DOHH2 (cell line): Measurements from ENCODE around the gene IGSF5.

Source experiments
- H3F3A ChIP-seq: fragments of 200-600 bp; sonication (generic), shearing (Covaris generic); 2 replicates; pipeline ENCODE4 v1.6.0; 2016; ENCODE audit warnings: antibody characterized with exemption, mild to moderate bottlenecking; ENCODE audit not compliant: control insufficient read depth, insufficient read depth
- H3K27ac ChIP-seq: fragments of 200-600 bp; sonication (generic); 2 replicates; pipeline ENCODE4 v1.5.1; 2014; ENCODE audit warnings: low read depth, mild to moderate bottlenecking, low read length, moderate library complexity
- H3K27me3 ChIP-seq: fragments of 200-600 bp; sonication (generic); 2 replicates; pipeline ENCODE4 v1.6.1; 2014; ENCODE audit warnings: mild to moderate bottlenecking, low read length, mixed read lengths; ENCODE audit not compliant: control insufficient read depth
- H3K36me3 ChIP-seq: fragments of 200-600 bp; sonication (generic); 2 replicates; pipeline ENCODE4 v1.6.1; 2014; ENCODE audit warnings: mild to moderate bottlenecking, low read length, moderate library complexity, mixed read lengths; ENCODE audit not compliant: control insufficient read depth
- H3K4me1 ChIP-seq: fragments of 200-600 bp; sonication (generic); 2 replicates; pipeline ENCODE4 v1.6.1; 2014; ENCODE audit warnings: mild to moderate bottlenecking, low read length, mixed read lengths; ENCODE audit not compliant: control insufficient read depth
- H3K4me2 ChIP-seq: fragments of 200-600 bp; sonication (generic); 2 replicates; pipeline ENCODE4 v1.6.0; 2014; ENCODE audit warnings: mild to moderate bottlenecking, low read length, moderate library complexity
- H3K4me3 ChIP-seq: fragments of 200-600 bp; sonication (generic); 2 replicates; pipeline ENCODE4 v1.5.1; 2014; ENCODE audit warnings: mild to moderate bottlenecking, low read length, mixed read lengths
- H3K79me2 ChIP-seq: fragments of 200-600 bp; sonication (generic); 2 replicates; pipeline ENCODE4 v1.6.1; 2014; ENCODE audit warnings: mild to moderate bottlenecking, low read length, mixed read lengths; ENCODE audit not compliant: control insufficient read depth
- H3K9me2 ChIP-seq: fragments of 200-600 bp; sonication (generic); replicated peaks from 2 replicates; pipeline ENCODE4 v1.6.1; 2014; ENCODE audit warnings: mild to moderate bottlenecking, low read length, mixed read lengths; ENCODE audit not compliant: control insufficient read depth
- H3K9me3 ChIP-seq: fragments of 200-600 bp; sonication (generic); 2 replicates; pipeline ENCODE4 v1.6.1; 2014; ENCODE audit warnings: antibody characterized with exemption, low read length, mixed read lengths; ENCODE audit not compliant: control insufficient read depth, insufficient read depth
- H4K20me1 ChIP-seq: fragments of 200-600 bp; sonication (generic); 2 replicates; pipeline ENCODE4 v1.6.0; 2014; ENCODE audit warnings: low read depth, mild to moderate bottlenecking, antibody characterized with exemption, low read length, moderate library complexity; ENCODE audit not compliant: control insufficient read depth, insufficient read depth
- CTCF ChIP-seq: fragments of 200-600 bp; sonication (generic); IDR thresholded peaks from one replicate; pipeline ENCODE4 v1.5.1; 2014; ENCODE audit warnings: antibody characterized with exemption, mild to moderate bottlenecking, low read depth, low read length; ENCODE audit not compliant: poor library complexity, severe bottlenecking
- EZH2phosphoT487 ChIP-seq: fragments of 200-600 bp; sonication (generic); IDR thresholded peaks from 2 replicates; pipeline ENCODE4 v1.6.1; 2017; ENCODE audit warnings: borderline replicate concordance, mild to moderate bottlenecking, antibody characterized with exemption, low read length, moderate library complexity, mixed read lengths

IGSF5 gene

GRCh38 chr21:39715804-39716397 is 29.1 kb upstream of the IGSF5 start:
- no peak overlapping the region for H3K27ac ChIP-seq
- H3F3A ChIP-seq: no peaks in the 10 kb centered on the region
- no peaks in the 10 kb centered on the region for H3K36me3 ChIP-seq
- no peaks in the 10 kb centered on the region for H3K4me1 ChIP-seq
- no peak overlapping the region for H3K4me2 ChIP-seq
- H3K9me2 ChIP-seq: no peaks in the 10 kb centered on the region
- TF ChIP-seq EZH2phosphoT487 (no peak), CTCF (peak; percentile 72)
- H4K20me1 ChIP-seq: no peaks in the 10 kb centered on the region
- H3K79me2 ChIP-seq: no peaks in the 10 kb centered on the region
- no peak overlapping the region for H3K4me3 ChIP-seq
- H3K27me3 ChIP-seq: no peaks in the 10 kb centered on the region
- no peaks in the 10 kb centered on the region for H3K9me3 ChIP-seq

GRCh38 chr21:39720126-39720778 is 24.7 kb upstream of the IGSF5 start:
- no peaks in the 10 kb centered on the region for H3K9me3 ChIP-seq
- no peaks in the 10 kb centered on the region for H3K79me2 ChIP-seq
- H3K36me3 ChIP-seq: no peaks in the 10 kb centered on the region
- no peak overlapping the region for H3K27ac ChIP-seq
- no peaks in the 10 kb centered on the region for H3K27me3 ChIP-seq
- H4K20me1 ChIP-seq: no peaks in the 10 kb centered on the region
- no peak for TF ChIP-seq EZH2phosphoT487
- TF ChIP-seq CTCF: no peak
- no peak overlapping the region for H3K4me2 ChIP-seq
- H3K4me1 ChIP-seq: no peaks in the 10 kb centered on the region
- H3K9me2 ChIP-seq: no peaks in the 10 kb centered on the region
- H3K4me3 ChIP-seq: no peak overlapping the region
- no peaks in the 10 kb centered on the region for H3F3A ChIP-seq

- H3K9me3 ChIP-seq: no peaks in the 10 kb centered on the region
Observed at GRCh38 chr21:39721885-39722284, 23.1 kb upstream of the IGSF5 start.

More at GRCh38 chr21:39721885-39722284, 23.1 kb upstream of the IGSF5 start:
- Histone ChIP-seq H4K20me1 (no peaks in the 10 kb centered on the region), H3K27me3 (no peaks in the 10 kb centered on the region), H3K4me2 (no peak overlapping the region), H3K79me2 (no peaks in the 10 kb centered on the region), H3F3A (no peaks in the 10 kb centered on the region), H3K27ac (no peak overlapping the region), H3K4me3 (no peak overlapping the region), H3K4me1 (no peaks in the 10 kb centered on the region), H3K9me2 (no peaks in the 10 kb centered on the region), H3K36me3 (no peaks in the 10 kb centered on the region)
- TF ChIP-seq CTCF: no peak
- TF ChIP-seq EZH2phosphoT487: no peak
